IPS DF 4.7 (cell line): Measurements from ENCODE around the gene NAB1.

Experiments
- DNase-seq: peaks from one replicate; pipeline ENCODE4 v3.0.0-alpha.2; 2013; ENCODE audit warnings: low spot score; ENCODE audit errors: extremely low read depth

NAB1 gene

GRCh38 chr2:190713471-190713870, 64.6 kb downstream of the NAB1 start:
- no peak for DNase-seq

- DNase-seq: no peak
Measured at GRCh38 chr2:190714958-190715357, 66.1 kb downstream of the NAB1 start.

GRCh38 chr2:190716176-190716807, 67.4 kb downstream of the NAB1 start:
- DNase-seq: no peak

- no peak for DNase-seq
Measured at GRCh38 chr2:190717306-190717705, 68.4 kb downstream of the NAB1 start.

- DNase-seq: no peak
Measured at GRCh38 chr2:190717764-190718651, 69.1 kb downstream of the NAB1 start.

- DNase-seq: no peak
Measured at GRCh38 chr2:190718652-190719526, 70.0 kb downstream of the NAB1 start.

- no peak for DNase-seq
Measured at GRCh38 chr2:190720276-190720675, 71.4 kb downstream of the NAB1 start.

GRCh38 chr2:190720691-190721090, 71.8 kb downstream of the NAB1 start:
- DNase-seq: no peak

- DNase-seq: no peak
Measured at GRCh38 chr2:190722061-190722759, 73.3 kb downstream of the NAB1 start.

- no peak for DNase-seq
Measured at GRCh38 chr2:190722835-190723234, 74.0 kb downstream of the NAB1 start.

GRCh38 chr2:190723397-190724090, 74.7 kb downstream of the NAB1 start:
- no peak for DNase-seq

- DNase-seq: no peak
Measured at GRCh38 chr2:190726255-190726654, 77.4 kb downstream of the NAB1 start.

GRCh38 chr2:190736355-190736754, 87.5 kb downstream of the NAB1 start:
- DNase-seq: no peak

- no peak for DNase-seq
Measured at GRCh38 chr2:190740449-190740848, 91.6 kb downstream of the NAB1 start.
